ENCODE data around the gene ANKRD53. TPM values are rescaled to one million over a fixed set of nuclear protein-coding genes. Genes with fewer than 3 reads are reported as not detected.

The ANKRD53 gene
- total RNA-seq, 4 donors from 2014 or later = 1.8 to 3.7 TPM; not detected in 2

- intact Hi-C loops (cut with DNase I; ENCODE audit: low total_unique reads) = no loop called here
- Histone ChIP-seq H3K27me3 (peaks cover 0 to 5% of the 10 kb centered on the region in 2 donors), H3K9me3 (no peaks in the 10 kb centered on the region), H3K36me3 (no peaks in the 10 kb centered on the region), H3K27ac (no peak overlapping the region), H3K4me1 (peaks cover 0 to 4% of the 10 kb centered on the region in 2 donors), H3K4me3 (no peak overlapping the region)
- DNase-seq = peak in 1 of 2 donors; percentile 4
- TF ChIP-seq POLR2A (IDR thresholded peaks at IDR 0.05) (no peak), CTCF (IDR thresholded peaks at IDR 0.05) (no peak)
Observed at GRCh38 chr2:70960833-70961647, 17.4 kb upstream of the ANKRD53 start.

- H3K27me3 ChIP-seq = peaks cover 0 to 5% of the 10 kb centered on the region in 2 donors
Observed at GRCh38 chr2:70961648-70961994, 16.8 kb upstream of the ANKRD53 start.

GRCh38 chr2:70962211-70962884 is 16.1 kb upstream of the ANKRD53 start:
- Histone ChIP-seq H3K9me3 (no peaks in the 10 kb centered on the region), H3K4me1 (peaks cover 0 to 4% of the 10 kb centered on the region in 2 donors), H3K36me3 (no peaks in the 10 kb centered on the region), H3K27me3 (peaks cover 0 to 5% of the 10 kb centered on the region in 2 donors), H3K27ac (no peak overlapping the region), H3K4me3 (no peak overlapping the region)
- TF ChIP-seq CTCF (IDR thresholded peaks at IDR 0.05) (no peak), POLR2A (IDR thresholded peaks at IDR 0.05) (no peak)
- DNase-seq = no peak
- intact Hi-C loops (cut with DNase I; ENCODE audit: low total_unique reads) = no loop called here

More at GRCh38 chr2:70961648-70961994, 16.8 kb upstream of the ANKRD53 start:
- intact Hi-C loops (cut with DNase I; ENCODE audit: low total_unique reads) = no loop called here
- no peak for TF ChIP-seq POLR2A (IDR thresholded peaks at IDR 0.05)
- no peak for TF ChIP-seq CTCF (IDR thresholded peaks at IDR 0.05)
- H3K4me1 ChIP-seq = peaks cover 0 to 4% of the 10 kb centered on the region in 2 donors
- H3K27ac ChIP-seq = no peak overlapping the region
- DNase-seq = no peak
- H3K4me3 ChIP-seq = no peak overlapping the region
- H3K9me3 ChIP-seq = no peaks in the 10 kb centered on the region
- no peaks in the 10 kb centered on the region for H3K36me3 ChIP-seq

GRCh38 chr2:70962885-70963878 is 15.2 kb upstream of the ANKRD53 start:
- Histone ChIP-seq H3K4me1 (peaks cover 0 to 4% of the 10 kb centered on the region in 2 donors), H3K36me3 (no peaks in the 10 kb centered on the region), H3K27ac (no peak overlapping the region), H3K4me3 (no peak overlapping the region), H3K9me3 (no peaks in the 10 kb centered on the region), H3K27me3 (peaks cover 0 to 5% of the 10 kb centered on the region in 2 donors)
- intact Hi-C loops (cut with DNase I; ENCODE audit: low total_unique reads) = no loop called here
- TF ChIP-seq POLR2A (IDR thresholded peaks at IDR 0.05) = no peak
- TF ChIP-seq CTCF (IDR thresholded peaks at IDR 0.05) = no peak
- no peak for DNase-seq

All from uterus (tissue), 4 donors.